Liver (tissue), 3 donors: ENCODE data around the gene TMEM176A.

Experiments
- ATF3 ChIP-seq: IDR thresholded peaks from 2 replicates; pipeline ENCODE4 v1.6.1; 2016; ENCODE audit warnings: antibody characterized with exemption
- CTCF ChIP-seq: fragments of 150-350 bp; IDR thresholded peaks from 2 replicates; pipeline ENCODE4 v1.5.1; 2017; ENCODE audit warnings: improper control_type of control experiment, low read depth, low read length; ENCODE audit not compliant: missing input control
- EGR1 ChIP-seq, 2 donors: IDR thresholded peaks; 2 replicates each; pipeline ENCODE4 v1.6.1; 2016 to 2018; ENCODE audit warnings: antibody characterized with exemption in 2 of 2, low read depth in 2 of 2
- FOXA2 ChIP-seq: IDR thresholded peaks from 2 replicates; pipeline ENCODE4 v1.6.1; 2016; ENCODE audit warnings: antibody characterized with exemption
- GABPA ChIP-seq, 2 donors: IDR thresholded peaks in 1 of 2; conservative IDR thresholded peaks in 1 of 2; 2 replicates each; pipeline ENCODE4 v1.6.1; 2016; ENCODE audit warnings: antibody characterized with exemption in 2 of 2, mild to moderate bottlenecking in 1 of 2, moderate library complexity in 1 of 2
- HNF4G ChIP-seq: IDR thresholded peaks from 2 replicates; pipeline ENCODE4 v1.6.1; 2016; ENCODE audit warnings: antibody characterized with exemption
- JUND ChIP-seq, 2 donors: IDR thresholded peaks; 2 replicates each; pipeline ENCODE4 v1.6.1; 2016; ENCODE audit warnings: antibody characterized with exemption in 2 of 2
- RAD21 ChIP-seq, 2 donors: IDR thresholded peaks; 2 replicates each; pipeline ENCODE4 v1.6.1; 2016; ENCODE audit warnings: antibody characterized with exemption in 2 of 2, mild to moderate bottlenecking in 2 of 2
- REST ChIP-seq: IDR thresholded peaks from 2 replicates; pipeline ENCODE4 v1.6.1; 2016; ENCODE audit warnings: antibody characterized with exemption, mild to moderate bottlenecking
- RXRA ChIP-seq, 2 donors: IDR thresholded peaks; 2 replicates each; pipeline ENCODE4 v1.6.1; 2017 to 2018; ENCODE audit warnings: antibody characterized with exemption in 2 of 2, mild to moderate bottlenecking in 1 of 2
- SP1 ChIP-seq: IDR thresholded peaks from 2 replicates; pipeline ENCODE4 v1.6.1; 2018; ENCODE audit warnings: antibody characterized with exemption, mild to moderate bottlenecking
- TAF1 ChIP-seq: conservative IDR thresholded peaks from 2 replicates; pipeline ENCODE4 v1.6.1; 2016; ENCODE audit warnings: antibody characterized with exemption, mild to moderate bottlenecking
- YY1 ChIP-seq: IDR thresholded peaks from 2 replicates; pipeline ENCODE4 v1.6.1; 2016; ENCODE audit warnings: antibody characterized with exemption, mild to moderate bottlenecking
- ZBTB33 ChIP-seq: IDR thresholded peaks from 2 replicates; pipeline ENCODE4 v1.6.1; 2016; ENCODE audit warnings: antibody characterized with exemption
- donor health status: healthy.
- donor health status: healthy.

DNA sequence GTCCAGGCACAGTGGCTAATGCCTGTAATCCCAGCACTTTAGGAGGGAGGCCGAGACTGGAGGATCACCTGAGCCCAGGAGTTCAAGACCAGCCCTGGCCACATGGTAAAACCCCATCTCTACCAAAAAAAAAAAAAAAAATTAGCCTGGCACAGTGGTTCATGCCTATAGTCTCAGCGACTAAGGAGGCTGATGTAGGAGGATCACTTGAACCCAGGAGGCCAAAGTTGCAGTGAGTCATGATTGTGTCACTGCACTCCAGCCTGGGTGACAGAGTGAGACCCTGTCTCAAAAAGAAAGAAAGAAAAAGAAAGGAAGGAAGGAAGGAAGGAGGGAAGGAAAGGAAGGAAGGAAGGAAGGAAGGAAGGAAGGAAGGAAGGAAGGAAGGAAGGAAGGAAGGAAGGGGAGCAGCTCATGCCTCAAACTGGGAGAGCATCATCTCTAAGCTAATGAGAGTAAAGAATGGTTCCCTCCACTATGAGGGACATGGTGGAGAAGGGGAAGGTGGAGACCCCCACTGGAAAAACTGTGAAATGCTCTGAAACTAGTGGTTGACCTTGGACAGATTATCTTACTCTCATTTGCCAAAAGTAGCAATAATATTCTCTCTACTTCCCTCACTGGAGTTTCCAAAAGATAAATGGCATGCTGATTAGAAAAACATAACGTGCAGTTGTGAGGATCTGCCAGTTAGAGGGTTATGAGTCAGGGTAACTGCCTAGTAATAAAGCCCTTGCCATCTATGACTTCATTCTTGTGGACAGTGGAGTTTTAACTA, 46.6 kb upstream of the TMEM176A start:
- TF ChIP-seq CTCF = peak; percentile 14
- no peak for TF ChIP-seq ATF3
- no peak for TF ChIP-seq REST
- no peak for TF ChIP-seq HNF4G
- no peak for TF ChIP-seq YY1
- TF ChIP-seq JUND (IDR thresholded peaks at IDR 0.05) = no peak
- no peak for TF ChIP-seq RXRA (IDR thresholded peaks at IDR 0.05)
- peak; percentile 57 to 66 for TF ChIP-seq RAD21 (IDR thresholded peaks at IDR 0.05)
- no peak for TF ChIP-seq GABPA (IDR thresholded peaks at IDR 0.05 in 1 of 2, conservative IDR thresholded peaks at IDR 0.05 in 1 of 2)
- no peak for TF ChIP-seq TAF1
- TF ChIP-seq FOXA2 = no peak
- TF ChIP-seq ZBTB33 = no peak
- TF ChIP-seq EGR1 (IDR thresholded peaks at IDR 0.05; ENCODE audit: low read depth in 2 of 2) = no peak
- TF ChIP-seq SP1 = no peak
